K562 (cell line): ENCODE results near the gene TMEM243. TPM values are rescaled to one million over a fixed set of nuclear protein-coding genes. Genes with fewer than 3 reads are reported as not detected.

Experiments used
- CC2D1A ChIP-seq: fragments of 450-650 bp; IDR thresholded peaks from 2 replicates; pipeline ENCODE4 v1.6.1; 2017; ENCODE audit warnings: mild to moderate bottlenecking
- CEBPG ChIP-seq, 3 experiments: fragments of 200-800 bp in 1 of 3; sonication (Bioruptor generic) in 1 of 3; sonication (generic) in 1 of 3; formaldehyde crosslinking in 1 of 3; IDR thresholded peaks in 2 of 3; conservative IDR thresholded peaks in 1 of 3; 2 replicates each; pipeline versions ENCODE4 v1.6.1 to v1.8.0; 2016 to 2022; ENCODE audit warnings: missing compliant biosample characterization in 2 of 3, missing genetic modification characterization in 2 of 3, mild to moderate bottlenecking in 1 of 3, missing genetic modification reagents in 1 of 3
- DNMT1 ChIP-seq: fragments of 450-650 bp; IDR thresholded peaks from 2 replicates; pipeline ENCODE4 v1.6.1; 2016; ENCODE audit warnings: antibody characterized with exemption, mild to moderate bottlenecking
- DPF2 ChIP-seq: fragments of 450-650 bp; IDR thresholded peaks from 2 replicates; pipeline ENCODE4 v1.6.1; 2016
- HDGF ChIP-seq: fragments of 450-650 bp; IDR thresholded peaks from 2 replicates; pipeline ENCODE4 v1.6.1; 2016
- SNIP1 ChIP-seq: fragments of 450-650 bp; IDR thresholded peaks from 2 replicates; pipeline ENCODE4 v1.7.1; 2017; ENCODE audit warnings: low read depth, mild to moderate bottlenecking
- TCF3 ChIP-seq: sonication (generic); formaldehyde crosslinking; IDR thresholded peaks from 2 replicates; pipeline ENCODE4 v1.4.0; 2020; ENCODE audit warnings: mild to moderate bottlenecking, missing genetic modification reagents
- ZNF143 ChIP-seq: sonication (generic); formaldehyde crosslinking; IDR thresholded peaks from 2 replicates; pipeline ENCODE4 v1.9.0; 2022; ENCODE audit warnings: mild to moderate bottlenecking, missing genetic modification reagents
- ZNF282 ChIP-seq: sonication (generic); formaldehyde crosslinking; IDR thresholded peaks from 2 replicates; pipeline ENCODE4 v1.8.1; 2023; ENCODE audit warnings: missing genetic modification reagents
- polyA plus RNA-seq, 8 experiments: library from polyadenylated mRNA; depleted of rRNA in 4 of 8; stranded (reverse) in 5 of 8; unstranded in 3 of 8; fragments of >200 nt; fragmentation: Nextera tagmentation in 2 of 8; fragmentation: Illumina TruSeq in 1 of 8; extraction: Ambion mirVana in 2 of 8; extraction: Trizol in 1 of 8; gene quantifications; 2 replicates each; pipeline versions ENCODE4 v1.2.1 to v1.2.3, GENCODE V29; 2011 to 2014; ENCODE audit warnings: inconsistent platforms in 1 of 8, missing spikeins in 1 of 8
- total RNA-seq, 7 experiments: library from RNA; depleted of rRNA in 6 of 7; stranded (reverse); fragments of >200 nt in 6 of 7; fragmentation: Illumina TruSeq in 2 of 7; extraction: Trizol in 2 of 7; gene quantifications; 2 replicates each; pipeline versions ENCODE4 v1.2.1 to v1.2.3, GENCODE V29; 2011 to 2021; ENCODE audit warnings: low replicate concordance in 1 of 7
- TF ChIP-seq, protein P1 (sequence below): fragments of 250-450 bp; sonication (Bioruptor Pico); IDR thresholded peaks from 2 replicates; pipeline ENCODE4 v1.5.0; 2021; ENCODE audit warnings: mild to moderate bottlenecking, moderate library complexity
- TF ChIP-seq, protein P2 (sequence below), 2 experiments: IDR thresholded peaks in 1 of 2; conservative IDR thresholded peaks in 1 of 2; 2 replicates each; pipeline ENCODE4 v1.6.1; 2016; ENCODE audit warnings: low read depth in 2 of 2, mild to moderate bottlenecking in 1 of 2, missing compliant biosample characterization in 1 of 2, missing genetic modification characterization in 1 of 2, moderate library complexity in 1 of 2
- TF ChIP-seq, protein P3 (sequence below), 2 experiments: fragments of 450-650 bp; formaldehyde crosslinking in 1 of 2; IDR thresholded peaks; 2 replicates each; pipeline versions ENCODE4 v1.4.0 to v1.6.1; 2014 to 2020; ENCODE audit warnings: mild to moderate bottlenecking in 2 of 2, borderline replicate concordance in 1 of 2, low read depth in 1 of 2

TMEM243 gene
- total and polyA plus RNA-seq, 9 of the 15 experiments (the other 6 are each of a cell fraction or from before 2014, with no cell fraction given), result 3.9 to 8.6 (median 6.1) TPM

DNA sequence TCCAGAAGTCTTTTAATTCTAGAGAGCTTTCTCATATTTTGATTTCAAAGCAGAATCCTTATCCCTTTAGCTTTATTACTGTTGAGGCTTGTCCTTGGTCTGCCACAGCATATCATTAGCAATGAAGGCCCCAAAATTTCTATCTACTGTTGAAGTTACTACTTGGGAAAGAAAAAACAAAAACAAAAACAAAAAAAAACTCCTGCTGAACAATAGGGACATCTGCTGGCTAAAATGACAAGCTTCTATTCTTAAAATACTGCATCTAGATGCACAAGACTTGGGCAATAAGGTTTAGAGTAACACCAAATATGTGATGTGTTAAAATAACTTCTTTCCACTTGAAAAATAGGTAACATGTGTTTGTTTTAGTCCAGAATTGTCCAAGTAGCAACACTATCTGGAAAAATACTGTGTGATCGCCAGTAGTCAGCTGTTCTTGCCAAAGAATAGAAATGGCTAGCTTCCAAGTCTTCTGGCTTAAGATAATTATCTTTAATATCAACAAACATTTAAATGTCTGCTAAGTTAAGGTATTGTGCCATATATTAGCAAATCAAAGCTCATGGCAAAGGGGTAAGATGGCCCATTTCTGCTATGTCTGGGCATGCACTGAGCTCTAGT is 71.1 kb downstream of the TMEM243 start (continued):
- TF ChIP-seq, protein P1, sequence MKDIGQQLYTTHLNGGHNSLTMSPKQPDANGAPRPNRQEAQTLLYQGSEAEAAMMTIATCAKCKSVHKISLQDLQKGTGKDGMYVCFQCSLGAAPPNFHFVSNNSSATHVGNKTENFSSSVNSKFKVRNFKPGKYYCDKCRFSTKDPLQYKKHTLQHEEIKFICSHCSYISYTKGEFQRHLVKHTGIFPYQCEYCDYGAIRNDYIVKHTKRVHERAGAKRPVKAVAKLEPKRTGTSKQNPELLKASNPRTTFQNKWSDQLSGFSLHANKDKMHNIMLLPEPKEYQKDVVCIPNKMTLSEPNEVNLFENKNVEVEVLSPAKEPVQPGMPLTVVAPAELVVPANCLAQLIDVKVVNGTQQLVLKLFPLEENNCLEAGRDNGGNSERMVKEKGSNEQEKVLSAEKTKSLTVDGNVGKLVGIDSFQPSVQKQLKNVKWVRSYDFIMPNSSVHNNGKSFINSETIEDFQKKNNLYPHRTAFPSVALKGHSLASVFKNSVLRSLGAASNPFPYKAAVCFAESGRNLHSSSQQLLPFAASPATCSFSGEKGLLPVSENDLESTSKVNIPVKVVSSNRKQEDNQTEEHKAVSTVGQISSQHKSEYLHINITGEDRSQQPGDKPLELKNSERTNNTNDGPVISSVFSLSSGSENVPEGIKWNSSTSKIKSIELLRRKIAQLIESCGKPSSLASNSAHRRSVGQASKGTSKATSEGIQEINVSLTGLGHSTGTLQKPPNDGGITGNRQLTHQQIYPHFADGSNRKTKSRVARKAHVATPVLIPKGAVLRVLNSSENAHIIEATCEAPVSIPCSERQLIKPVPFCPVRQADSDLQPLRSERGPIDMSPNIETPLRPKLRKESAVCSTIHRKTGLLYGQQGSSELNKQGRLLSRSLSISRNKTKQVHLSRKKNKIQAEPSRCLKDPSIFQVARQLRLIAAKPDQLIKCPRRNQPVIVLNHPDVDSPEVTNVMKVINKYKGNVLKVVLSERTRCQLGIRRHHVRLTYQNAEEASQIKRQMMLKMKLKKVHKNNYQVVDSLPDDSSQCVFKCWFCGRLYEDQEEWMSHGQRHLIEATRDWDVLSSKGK, result no peak
- TF ChIP-seq HDGF (peak; percentile 62; the same call in 1 of the 2 replicates), DPF2 (0 out of 2 replicates have a peak, but pooled peaks have one; percentile 29), CEBPG (CRISPR knock-in tag; IDR thresholded peaks at IDR 0.05) (no peak), CEBPG (tag; conservative IDR thresholded peaks at IDR 0.05 in 1 of 2, IDR thresholded peaks at IDR 0.05 in 1 of 2) (peak; percentile 33 to 87; a peak in 2 of 4 replicates), DNMT1 (peak; percentile 82; the same call in 1 of the 2 replicates), TCF3 (CRISPR knock-in tag) (no peak), CC2D1A (peak; percentile 89), SNIP1 (0 out of 2 replicates have a peak, but pooled peaks have one; percentile 28), ZNF282 (CRISPR knock-in tag) (no peak), ZNF143 (CRISPR knock-in tag) (no peak)
- TF ChIP-seq, protein P2, sequence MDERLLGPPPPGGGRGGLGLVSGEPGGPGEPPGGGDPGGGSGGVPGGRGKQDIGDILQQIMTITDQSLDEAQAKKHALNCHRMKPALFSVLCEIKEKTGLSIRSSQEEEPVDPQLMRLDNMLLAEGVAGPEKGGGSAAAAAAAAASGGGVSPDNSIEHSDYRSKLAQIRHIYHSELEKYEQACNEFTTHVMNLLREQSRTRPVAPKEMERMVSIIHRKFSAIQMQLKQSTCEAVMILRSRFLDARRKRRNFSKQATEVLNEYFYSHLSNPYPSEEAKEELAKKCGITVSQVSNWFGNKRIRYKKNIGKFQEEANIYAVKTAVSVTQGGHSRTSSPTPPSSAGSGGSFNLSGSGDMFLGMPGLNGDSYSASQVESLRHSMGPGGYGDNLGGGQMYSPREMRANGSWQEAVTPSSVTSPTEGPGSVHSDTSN (CRISPR knock-in tag; IDR thresholded peaks at IDR 0.05; ENCODE audit: low read depth), result no peak
- TF ChIP-seq, protein P2 (tag; conservative IDR thresholded peaks at IDR 0.05; ENCODE audit: low read depth), result 0 out of 2 replicates have a peak, but pooled peaks have one; percentile 24
- TF ChIP-seq, protein P3, sequence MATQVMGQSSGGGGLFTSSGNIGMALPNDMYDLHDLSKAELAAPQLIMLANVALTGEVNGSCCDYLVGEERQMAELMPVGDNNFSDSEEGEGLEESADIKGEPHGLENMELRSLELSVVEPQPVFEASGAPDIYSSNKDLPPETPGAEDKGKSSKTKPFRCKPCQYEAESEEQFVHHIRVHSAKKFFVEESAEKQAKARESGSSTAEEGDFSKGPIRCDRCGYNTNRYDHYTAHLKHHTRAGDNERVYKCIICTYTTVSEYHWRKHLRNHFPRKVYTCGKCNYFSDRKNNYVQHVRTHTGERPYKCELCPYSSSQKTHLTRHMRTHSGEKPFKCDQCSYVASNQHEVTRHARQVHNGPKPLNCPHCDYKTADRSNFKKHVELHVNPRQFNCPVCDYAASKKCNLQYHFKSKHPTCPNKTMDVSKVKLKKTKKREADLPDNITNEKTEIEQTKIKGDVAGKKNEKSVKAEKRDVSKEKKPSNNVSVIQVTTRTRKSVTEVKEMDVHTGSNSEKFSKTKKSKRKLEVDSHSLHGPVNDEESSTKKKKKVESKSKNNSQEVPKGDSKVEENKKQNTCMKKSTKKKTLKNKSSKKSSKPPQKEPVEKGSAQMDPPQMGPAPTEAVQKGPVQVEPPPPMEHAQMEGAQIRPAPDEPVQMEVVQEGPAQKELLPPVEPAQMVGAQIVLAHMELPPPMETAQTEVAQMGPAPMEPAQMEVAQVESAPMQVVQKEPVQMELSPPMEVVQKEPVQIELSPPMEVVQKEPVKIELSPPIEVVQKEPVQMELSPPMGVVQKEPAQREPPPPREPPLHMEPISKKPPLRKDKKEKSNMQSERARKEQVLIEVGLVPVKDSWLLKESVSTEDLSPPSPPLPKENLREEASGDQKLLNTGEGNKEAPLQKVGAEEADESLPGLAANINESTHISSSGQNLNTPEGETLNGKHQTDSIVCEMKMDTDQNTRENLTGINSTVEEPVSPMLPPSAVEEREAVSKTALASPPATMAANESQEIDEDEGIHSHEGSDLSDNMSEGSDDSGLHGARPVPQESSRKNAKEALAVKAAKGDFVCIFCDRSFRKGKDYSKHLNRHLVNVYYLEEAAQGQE (IDR thresholded peaks at IDR 0.05; ENCODE audit: borderline replicate concordance), result peak; percentile 94
- TF ChIP-seq, protein P3 (CRISPR knock-in tag; IDR thresholded peaks at IDR 0.05; ENCODE audit: low read depth), result no peak
